HG02970 (cell line): ENCODE measurements around the gene FPGT.
"Not testable (repeated sequence)": the region's sequence is repeated elsewhere in the genome, so short reads cannot be mapped to it uniquely, and the experiment has no call there.

ENCODE experiments used
- ATAC-seq: cut with Tn5 transposase; IDR thresholded peaks from one replicate; pipeline ENCODE4 v1.9.1; 2021; ENCODE audit warnings: mild to moderate bottlenecking, moderate library complexity, moderate number of reproducible peaks; ENCODE audit not compliant: unreplicated experiment, low FRiP score

Gene FPGT

GRCh38 chr1:74253243-74253824 lies 55.3 kb downstream of the FPGT start:
- ATAC-seq, result not testable (repeated sequence)
